ENCODE measurements around the gene LHFPL5. TPM values are rescaled to one million over a fixed set of nuclear protein-coding genes. Genes with fewer than 3 reads are reported as not detected.

LHFPL5 gene
- total RNA-seq, 4 donors from 2014 or later = not detected

GRCh38 chr6:35844290-35844689, 39.1 kb downstream of the LHFPL5 start:
- no peaks in the 10 kb centered on the region for H3K4me1 ChIP-seq
- H3K4me3 ChIP-seq (replicated peaks in 1 of 3) = no peak overlapping the region
- H3K27me3 ChIP-seq = no peaks in the 10 kb centered on the region
- no peaks in the 10 kb centered on the region for H3K9me3 ChIP-seq
- H3K27ac ChIP-seq = no peak overlapping the region
- DNase-seq = no peak
- peaks cover 0 to 7% of the 10 kb centered on the region in 2 donors for H3K36me3 ChIP-seq
- intact Hi-C loops (cut with DNase I) = no loop called here
- no peak for TF ChIP-seq POLR2A (IDR thresholded peaks at IDR 0.05)
- 94 to 98% methylated on average over 3 of the region's 3 CpGs for WGBS, 2 donors

GRCh38 chr6:35850208-35850607, 45.1 kb downstream of the LHFPL5 start:
- Histone ChIP-seq H3K27me3 (no peaks in the 10 kb centered on the region), H3K9me3 (no peaks in the 10 kb centered on the region), H3K36me3 (peaks cover 0 to 3% of the 10 kb centered on the region in 2 donors), H3K4me3 (replicated peaks in 1 of 3) (no peak overlapping the region), H3K4me1 (no peaks in the 10 kb centered on the region), H3K27ac (no peak overlapping the region)
- 78 to 87% methylated on average over 2 of the region's 2 CpGs for WGBS, 2 donors
- DNase-seq = no peak
- intact Hi-C loops (cut with DNase I) = no loop called here
- TF ChIP-seq POLR2A (IDR thresholded peaks at IDR 0.05) = no peak
- TF ChIP-seq CTCF (IDR thresholded peaks at IDR 0.05) = no peak

- Histone ChIP-seq H3K27me3 (no peaks in the 10 kb centered on the region), H3K27ac (no peak overlapping the region), H3K36me3 (peaks cover 3% of the 10 kb centered on the region in 2 donors), H3K4me1 (no peaks in the 10 kb centered on the region), H3K9me3 (no peaks in the 10 kb centered on the region), H3K4me3 (replicated peaks in 1 of 3) (no peak overlapping the region)
- intact Hi-C loops (cut with DNase I) = no loop called here
- no peak for DNase-seq
- no peak for TF ChIP-seq CTCF (IDR thresholded peaks at IDR 0.05)
- no peak for TF ChIP-seq POLR2A (IDR thresholded peaks at IDR 0.05)
- 93 to 98% methylated on average over 4 of the region's 4 CpGs for WGBS, 2 donors
Measured at GRCh38 chr6:35852994-35853393, 47.8 kb downstream of the LHFPL5 start.

- WGBS, 2 donors = 100% methylated on average over 1 of the region's 1 CpG
- no peak for DNase-seq
- intact Hi-C loops (cut with DNase I) = no loop called here
Measured at GRCh38 chr6:35856250-35856649, 51.1 kb downstream of the LHFPL5 start.

GRCh38 chr6:35857853-35858252, 52.7 kb downstream of the LHFPL5 start:
- H3K36me3 ChIP-seq = peaks cover 0 to 3% of the 10 kb centered on the region in 2 donors
- H3K4me3 ChIP-seq (replicated peaks in 1 of 3) = no peak overlapping the region
- intact Hi-C loops (cut with DNase I) = no loop called here
- no peak overlapping the region for H3K27ac ChIP-seq
- no peak for TF ChIP-seq CTCF (IDR thresholded peaks at IDR 0.05)
- no peak for TF ChIP-seq POLR2A (IDR thresholded peaks at IDR 0.05)
- no peaks in the 10 kb centered on the region for H3K9me3 ChIP-seq
- DNase-seq = no peak
- no peaks in the 10 kb centered on the region for H3K27me3 ChIP-seq
- no peaks in the 10 kb centered on the region for H3K4me1 ChIP-seq

More at GRCh38 chr6:35856250-35856649, 51.1 kb downstream of the LHFPL5 start:
- no peak overlapping the region for H3K4me3 ChIP-seq (replicated peaks in 1 of 3)
- H3K36me3 ChIP-seq = peaks cover 3% of the 10 kb centered on the region in 2 donors
- no peak overlapping the region for H3K27ac ChIP-seq
- no peaks in the 10 kb centered on the region for H3K27me3 ChIP-seq
- TF ChIP-seq CTCF (IDR thresholded peaks at IDR 0.05) (no peak), POLR2A (IDR thresholded peaks at IDR 0.05) (no peak)
- no peaks in the 10 kb centered on the region for H3K9me3 ChIP-seq
- H3K4me1 ChIP-seq = no peaks in the 10 kb centered on the region

GRCh38 chr6:35859367-35859766, 54.2 kb downstream of the LHFPL5 start:
- Histone ChIP-seq H3K4me3 (replicated peaks in 1 of 3) (no peak overlapping the region), H3K36me3 (peaks cover 0 to 3% of the 10 kb centered on the region in 2 donors), H3K9me3 (no peaks in the 10 kb centered on the region), H3K27me3 (no peaks in the 10 kb centered on the region), H3K27ac (no peak overlapping the region), H3K4me1 (no peaks in the 10 kb centered on the region)
- TF ChIP-seq POLR2A (IDR thresholded peaks at IDR 0.05) (no peak), CTCF (IDR thresholded peaks at IDR 0.05) (no peak)
- intact Hi-C loops (cut with DNase I) = no loop called here
- WGBS, 2 donors = 90 to 94% methylated on average over 4 of the region's 4 CpGs
- no peak for DNase-seq

Measured in thyroid gland (tissue), 4 donors.